WTC11 (cell line): Measurements from ENCODE around the gene GPC1.

Experiments
- CTCF ChIP-seq: fragments of 200-600 bp; IDR thresholded peaks from 2 replicates; pipeline ENCODE4 v1.8.0; 2022; ENCODE audit warnings: antibody characterized with exemption
- FOXP4 ChIP-seq: sonication (generic); formaldehyde crosslinking; IDR thresholded peaks from 2 replicates; pipeline ENCODE4 v1.8.0; 2022; ENCODE audit warnings: mild to moderate bottlenecking, missing genetic modification reagents
- NR2C2 ChIP-seq: sonication (generic); formaldehyde crosslinking; IDR thresholded peaks from 2 replicates; pipeline ENCODE4 v1.8.0; 2022; ENCODE audit warnings: mild to moderate bottlenecking, missing genetic modification reagents
- PREB ChIP-seq: sonication (generic); formaldehyde crosslinking; IDR thresholded peaks from 2 replicates; pipeline ENCODE4 v1.8.1; 2022; ENCODE audit warnings: mild to moderate bottlenecking, missing genetic modification reagents, moderate library complexity, borderline replicate concordance
- SP1 ChIP-seq: sonication (generic); formaldehyde crosslinking; conservative IDR thresholded peaks from 2 replicates; pipeline ENCODE4 v1.8.1; 2022; ENCODE audit warnings: missing genetic modification reagents
- TCF7 ChIP-seq: sonication (generic); formaldehyde crosslinking; IDR thresholded peaks from 2 replicates; pipeline ENCODE4 v1.8.0; 2022; ENCODE audit warnings: mild to moderate bottlenecking, low read depth, missing genetic modification reagents, moderate library complexity

- no peak for TF ChIP-seq CTCF
- TF ChIP-seq NR2C2 (CRISPR knock-in tag) = no peak
- no peak for TF ChIP-seq TCF7 (CRISPR knock-in tag)
- no peak for TF ChIP-seq PREB
- TF ChIP-seq FOXP4 = no peak
- TF ChIP-seq SP1 (CRISPR knock-in tag) = no peak
These were observed 40.0 kb upstream of the GPC1 start for GRCh38 chr2:240395448-240395847.
